Endothelial cell of hepatic sinusoid (primary cell): ENCODE results near the gene ARHGAP5.

Experiments used
- in situ Hi-C: cut with HindIII; loops from 2 replicates; pipeline ENCODE4 v1.10.0; 2017; ENCODE audit warnings: low sequenced_read_pairs

Gene ARHGAP5

GRCh38 chr14:32205554-32205953 lies 128.4 kb downstream of the ARHGAP5 start:
- in situ Hi-C loops: no loop called here

GRCh38 chr14:32205984-32206383 lies 128.9 kb downstream of the ARHGAP5 start:
- in situ Hi-C loops: no loop called here

- in situ Hi-C loops: no loop called here
These were observed 129.4 kb downstream of the ARHGAP5 start for GRCh38 chr14:32206552-32206951.

- in situ Hi-C loops: no loop called here
These were observed 131.4 kb downstream of the ARHGAP5 start for GRCh38 chr14:32208490-32208889.
